Fibroblast of lung (primary cell): Measurements from ENCODE around the gene NRG4.

Experiments
- CTCF ChIP-seq, 2 donors: IDR thresholded peaks in 1 of 2; conservative IDR thresholded peaks in 1 of 2; 1 replicate in 1 of 2; 2 replicates in 1 of 2; pipeline ENCODE4 v1.5.1; 2011 to 2012; ENCODE audit warnings: low read length in 2 of 2, control low read depth in 1 of 2, inconsistent platforms in 1 of 2, low read depth in 1 of 2, mild to moderate bottlenecking in 1 of 2
- EZH2 ChIP-seq: IDR thresholded peaks from 2 replicates; pipeline ENCODE4 v1.5.1; 2012; ENCODE audit warnings: low read length, control low read depth, mild to moderate bottlenecking; ENCODE audit errors: missing control alignments

GRCh38 chr15:75945953-75946352 is 66.3 kb downstream of the NRG4 start:
- TF ChIP-seq CTCF (conservative IDR thresholded peaks at IDR 0.05 in 1 of 2, IDR thresholded peaks at IDR 0.05 in 1 of 2; ENCODE audit: low read depth in 1 of 2, low read length in 2 of 2) (no peak), EZH2 (no peak)
